Ovary (tissue), 3 donors: Measurements from ENCODE around the gene PRCD.

Experiments used
- CTCF ChIP-seq, 3 donors: fragments of 450-650 bp in 2 of 3; fragments of 200-600 bp in 1 of 3; IDR thresholded peaks; one replicate each; pipeline versions ENCODE4 v1.5.1 to v1.8.0; 2016 to 2022; ENCODE audit warnings: antibody characterized with exemption in 3 of 3, mild to moderate bottlenecking in 1 of 3
- EP300 ChIP-seq: sonication (generic); formaldehyde crosslinking; IDR thresholded peaks from one replicate; pipeline ENCODE4 v1.6.1; 2017; ENCODE audit warnings: antibody characterized with exemption
- POLR2A ChIP-seq: fragments of 450-650 bp; IDR thresholded peaks from one replicate; pipeline ENCODE4 v1.6.1; 2017; ENCODE audit warnings: antibody characterized with exemption, mild to moderate bottlenecking, moderate library complexity
- donor health status: DM: no; HTN: no; CAD: no.

DNA sequence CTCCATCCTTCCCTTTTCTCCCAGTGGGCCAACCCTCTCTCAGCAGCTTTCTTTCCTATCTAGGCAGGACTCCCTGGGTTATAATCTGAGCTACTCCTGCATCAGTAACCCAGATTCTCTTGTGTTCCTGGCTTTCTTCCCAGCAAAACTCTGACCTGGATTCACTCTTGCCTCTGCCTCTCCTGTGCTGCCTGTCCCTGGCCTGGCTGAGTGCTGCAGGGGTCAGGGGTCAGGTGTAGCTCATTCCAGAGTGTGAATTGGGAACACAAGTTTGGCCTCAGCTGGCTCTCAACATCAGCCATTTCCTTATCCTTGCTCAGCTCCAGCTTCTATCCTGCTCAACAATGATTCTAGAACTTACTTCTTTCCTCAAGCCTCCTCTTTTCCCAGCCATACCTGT is 48.3 kb downstream of the PRCD start:
- no peak for TF ChIP-seq CTCF (IDR thresholded peaks at IDR 0.05)
- TF ChIP-seq POLR2A, result no peak
- TF ChIP-seq EP300, result no peak
